ENCODE measurements around the gene TTC12. TPM values are rescaled to one million over a fixed set of nuclear protein-coding genes. Genes with fewer than 3 reads are reported as not detected.

Gene TTC12
- polyA plus RNA-seq, 1 donor from 2014 or later = 9.8 TPM

GRCh38 chr11:113277907-113278306 is 36.5 kb upstream of the TTC12 start:
- no peaks in the 10 kb centered on the region for H3K9me3 Mint-ChIP-seq
- peaks cover 3% of the 10 kb centered on the region for H3K36me3 Mint-ChIP-seq
- no peak overlapping the region for H3K4me3 Mint-ChIP-seq
- H3K4me1 Mint-ChIP-seq = no peaks in the 10 kb centered on the region
- no peaks in the 10 kb centered on the region for H3K27me3 Mint-ChIP-seq
- no peak overlapping the region for H3K27ac Mint-ChIP-seq

- no peak overlapping the region for H3K4me3 Mint-ChIP-seq
- H3K9me3 Mint-ChIP-seq = no peaks in the 10 kb centered on the region
- no peaks in the 10 kb centered on the region for H3K4me1 Mint-ChIP-seq
- no peak overlapping the region for H3K27ac Mint-ChIP-seq
- H3K36me3 Mint-ChIP-seq = peaks cover 3% of the 10 kb centered on the region
- no peaks in the 10 kb centered on the region for H3K27me3 Mint-ChIP-seq
Observed at GRCh38 chr11:113278481-113278880, 35.9 kb upstream of the TTC12 start.

- Mint-ChIP-seq H3K27ac (no peak overlapping the region), H3K27me3 (no peaks in the 10 kb centered on the region), H3K9me3 (no peaks in the 10 kb centered on the region), H3K4me3 (no peak overlapping the region), H3K4me1 (no peaks in the 10 kb centered on the region), H3K36me3 (peaks cover 3% of the 10 kb centered on the region)
Observed at GRCh38 chr11:113278925-113279324, 35.5 kb upstream of the TTC12 start.

GRCh38 chr11:113279591-113279990 is 34.8 kb upstream of the TTC12 start:
- Mint-ChIP-seq H3K4me3 (no peak overlapping the region), H3K27me3 (no peaks in the 10 kb centered on the region), H3K36me3 (peaks cover 3% of the 10 kb centered on the region), H3K4me1 (no peaks in the 10 kb centered on the region), H3K27ac (no peak overlapping the region), H3K9me3 (no peaks in the 10 kb centered on the region)

GRCh38 chr11:113281052-113281725 is 33.2 kb upstream of the TTC12 start:
- Mint-ChIP-seq H3K4me1 (no peaks in the 10 kb centered on the region), H3K4me3 (no peak overlapping the region), H3K27me3 (no peaks in the 10 kb centered on the region), H3K9me3 (no peaks in the 10 kb centered on the region), H3K27ac (no peak overlapping the region), H3K36me3 (peaks cover 3% of the 10 kb centered on the region)

GRCh38 chr11:113282898-113283437 is 31.4 kb upstream of the TTC12 start:
- Mint-ChIP-seq H3K27me3 (peaks cover 3% of the 10 kb centered on the region), H3K4me3 (no peak overlapping the region), H3K36me3 (peaks cover 3% of the 10 kb centered on the region), H3K9me3 (no peaks in the 10 kb centered on the region), H3K4me1 (no peaks in the 10 kb centered on the region), H3K27ac (no peak overlapping the region)

- Mint-ChIP-seq H3K4me1 (no peaks in the 10 kb centered on the region), H3K27me3 (peaks cover 3% of the 10 kb centered on the region), H3K4me3 (no peak overlapping the region), H3K9me3 (no peaks in the 10 kb centered on the region), H3K36me3 (peaks cover 3% of the 10 kb centered on the region), H3K27ac (no peak overlapping the region)
Observed at GRCh38 chr11:113283881-113284280, 30.5 kb upstream of the TTC12 start.

- Mint-ChIP-seq H3K36me3 (no peaks in the 10 kb centered on the region), H3K27ac (no peak overlapping the region), H3K9me3 (no peaks in the 10 kb centered on the region), H3K4me3 (no peak overlapping the region), H3K4me1 (no peaks in the 10 kb centered on the region), H3K27me3 (peaks cover 3% of the 10 kb centered on the region)
Observed at GRCh38 chr11:113286009-113286408, 28.4 kb upstream of the TTC12 start.

- Mint-ChIP-seq H3K9me3 (no peaks in the 10 kb centered on the region), H3K4me1 (no peaks in the 10 kb centered on the region), H3K4me3 (no peak overlapping the region), H3K27me3 (peaks cover 3% of the 10 kb centered on the region), H3K27ac (no peak overlapping the region), H3K36me3 (no peaks in the 10 kb centered on the region)
Observed at GRCh38 chr11:113286509-113287497, 27.6 kb upstream of the TTC12 start.

- Mint-ChIP-seq H3K27ac (no peak overlapping the region), H3K4me3 (no peak overlapping the region), H3K36me3 (no peaks in the 10 kb centered on the region), H3K4me1 (no peaks in the 10 kb centered on the region), H3K27me3 (peaks cover 3% of the 10 kb centered on the region), H3K9me3 (no peaks in the 10 kb centered on the region)
Observed at GRCh38 chr11:113287801-113288200, 26.6 kb upstream of the TTC12 start.

GRCh38 chr11:113288286-113288863 is 26.0 kb upstream of the TTC12 start:
- peaks cover 3% of the 10 kb centered on the region for H3K27me3 Mint-ChIP-seq
- no peaks in the 10 kb centered on the region for H3K9me3 Mint-ChIP-seq
- H3K4me3 Mint-ChIP-seq = no peak overlapping the region
- no peaks in the 10 kb centered on the region for H3K4me1 Mint-ChIP-seq
- H3K36me3 Mint-ChIP-seq = no peaks in the 10 kb centered on the region
- H3K27ac Mint-ChIP-seq = no peak overlapping the region

GRCh38 chr11:113289431-113290187 is 24.8 kb upstream of the TTC12 start:
- Mint-ChIP-seq H3K9me3 (no peaks in the 10 kb centered on the region), H3K4me1 (no peaks in the 10 kb centered on the region), H3K4me3 (no peak overlapping the region), H3K27ac (no peak overlapping the region), H3K36me3 (no peaks in the 10 kb centered on the region), H3K27me3 (peaks cover 3% of the 10 kb centered on the region)

- peaks cover 3% of the 10 kb centered on the region for H3K27me3 Mint-ChIP-seq
- no peak overlapping the region for H3K4me3 Mint-ChIP-seq
- H3K36me3 Mint-ChIP-seq = no peaks in the 10 kb centered on the region
- no peaks in the 10 kb centered on the region for H3K9me3 Mint-ChIP-seq
- no peaks in the 10 kb centered on the region for H3K4me1 Mint-ChIP-seq
- no peak overlapping the region for H3K27ac Mint-ChIP-seq
Observed at GRCh38 chr11:113293936-113294335, 20.4 kb upstream of the TTC12 start.

GRCh38 chr11:113295993-113296392 is 18.4 kb upstream of the TTC12 start:
- H3K36me3 Mint-ChIP-seq = no peaks in the 10 kb centered on the region

More at GRCh38 chr11:113295993-113296392, 18.4 kb upstream of the TTC12 start:
- Mint-ChIP-seq H3K27ac (no peak overlapping the region), H3K9me3 (no peaks in the 10 kb centered on the region), H3K4me1 (no peaks in the 10 kb centered on the region), H3K4me3 (no peak overlapping the region), H3K27me3 (peaks cover 3% of the 10 kb centered on the region)

Measured in IgD-negative memory B cell (primary cell).